ENCODE data around the gene KLK1. TPM values are rescaled to one million over a fixed set of nuclear protein-coding genes. Genes with fewer than 3 reads are reported as not detected.

KLK1 gene
- total and polyA plus RNA-seq, 12 donors, result 0.39 to 0.85 (median 0.64) TPM; not detected in 4

DNA sequence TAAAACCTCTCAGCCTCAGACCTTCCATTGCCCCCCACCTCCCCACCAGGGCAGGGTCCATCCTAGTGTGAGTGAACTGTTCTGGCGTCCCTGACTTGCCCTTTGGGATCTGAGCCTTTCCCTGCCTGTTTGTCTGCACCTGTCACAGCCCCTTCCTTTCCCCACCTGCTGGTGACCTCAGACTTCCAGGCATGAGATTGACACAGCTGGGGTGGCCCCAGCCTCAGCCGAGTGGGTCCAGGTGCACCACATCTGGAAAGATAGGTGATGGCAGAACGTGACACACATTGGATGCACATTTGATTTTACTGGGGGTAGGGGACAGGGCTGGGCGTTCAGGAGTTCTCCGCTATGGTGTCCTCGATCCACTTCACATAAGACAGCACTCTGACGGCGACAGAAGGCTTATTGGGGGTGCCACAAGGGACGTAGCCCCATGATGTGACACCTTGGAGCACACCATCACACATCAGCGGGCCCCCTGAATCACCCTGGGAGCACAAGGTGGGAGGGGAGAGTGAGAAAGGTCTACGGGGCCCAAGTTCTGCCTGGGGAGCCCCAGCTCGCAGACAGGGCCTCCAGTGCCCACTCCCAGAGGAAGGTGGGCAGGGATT is 4.6 kb downstream of the KLK1 start:
- intact Hi-C loops (cut with DNase I), result no loop called here
- no peak overlapping the region for H3K27ac ChIP-seq
- no peak for DNase-seq

DNA sequence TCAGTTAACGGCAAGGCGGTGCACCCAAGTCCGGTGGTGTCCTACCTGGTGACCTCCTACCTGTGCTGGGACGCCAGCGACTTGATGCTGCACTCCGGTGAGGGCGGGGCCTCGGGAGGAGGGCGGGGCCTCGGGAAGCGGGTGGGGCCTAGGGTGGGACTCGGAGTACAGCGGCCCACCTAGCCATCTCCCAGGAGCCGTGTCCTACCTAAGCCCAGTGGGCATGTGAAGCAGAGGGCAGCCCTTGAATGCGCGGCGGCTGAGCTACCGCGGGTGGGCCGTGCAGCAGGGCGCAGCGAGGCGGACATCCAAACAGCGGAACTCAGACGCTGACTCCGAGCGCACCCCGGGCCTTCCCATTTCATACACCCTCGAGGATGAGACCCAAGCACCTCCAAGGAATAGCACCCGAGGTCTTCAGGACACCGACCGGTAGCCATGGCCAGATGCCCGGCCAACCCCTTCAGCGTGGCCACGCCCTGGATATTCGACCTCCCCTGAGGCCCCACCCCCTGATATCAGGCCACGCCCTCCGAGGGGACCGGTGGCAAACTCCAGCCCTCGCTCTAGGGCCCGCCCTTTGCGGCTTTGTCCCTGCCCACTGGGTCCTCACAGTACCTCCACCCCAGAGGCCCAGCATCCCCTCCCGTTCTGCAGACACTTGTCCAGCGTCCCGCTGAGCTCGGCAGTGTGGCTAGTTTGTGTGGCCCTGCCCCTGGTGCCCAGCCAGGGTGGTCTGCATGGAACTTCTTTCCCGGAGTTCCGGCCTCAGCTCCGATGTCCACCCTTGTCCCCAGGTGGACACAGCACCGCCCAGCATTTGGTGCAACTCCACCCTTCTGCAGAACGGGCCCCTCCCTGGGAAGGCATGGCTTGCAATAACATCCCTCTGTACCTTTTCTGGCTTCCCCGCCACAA is 5.4 kb downstream of the KLK1 start:
- ATAC-seq (peak in 6 of 8 donors; percentile 11 to 54 (median 32)), DNase-seq (peak; percentile 19 to 48)
- no peaks in the 10 kb centered on the region for H3K36me3 ChIP-seq
- H3K9me3 ChIP-seq, result no peaks in the 10 kb centered on the region
- H3K27me3 ChIP-seq, result peaks cover 15 to 87% (median 73%) of the 10 kb centered on the region in 7 donors
- H3K27ac ChIP-seq, result no peak overlapping the region
- TF ChIP-seq, protein P1, sequence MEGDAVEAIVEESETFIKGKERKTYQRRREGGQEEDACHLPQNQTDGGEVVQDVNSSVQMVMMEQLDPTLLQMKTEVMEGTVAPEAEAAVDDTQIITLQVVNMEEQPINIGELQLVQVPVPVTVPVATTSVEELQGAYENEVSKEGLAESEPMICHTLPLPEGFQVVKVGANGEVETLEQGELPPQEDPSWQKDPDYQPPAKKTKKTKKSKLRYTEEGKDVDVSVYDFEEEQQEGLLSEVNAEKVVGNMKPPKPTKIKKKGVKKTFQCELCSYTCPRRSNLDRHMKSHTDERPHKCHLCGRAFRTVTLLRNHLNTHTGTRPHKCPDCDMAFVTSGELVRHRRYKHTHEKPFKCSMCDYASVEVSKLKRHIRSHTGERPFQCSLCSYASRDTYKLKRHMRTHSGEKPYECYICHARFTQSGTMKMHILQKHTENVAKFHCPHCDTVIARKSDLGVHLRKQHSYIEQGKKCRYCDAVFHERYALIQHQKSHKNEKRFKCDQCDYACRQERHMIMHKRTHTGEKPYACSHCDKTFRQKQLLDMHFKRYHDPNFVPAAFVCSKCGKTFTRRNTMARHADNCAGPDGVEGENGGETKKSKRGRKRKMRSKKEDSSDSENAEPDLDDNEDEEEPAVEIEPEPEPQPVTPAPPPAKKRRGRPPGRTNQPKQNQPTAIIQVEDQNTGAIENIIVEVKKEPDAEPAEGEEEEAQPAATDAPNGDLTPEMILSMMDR (IDR thresholded peaks at IDR 0.05), result no peak
- H3K4me3 ChIP-seq, result peak overlapping the region in 7 of 10 donors; percentile 0 to 45 (median 27)
- H3K4me1 ChIP-seq, result peaks cover 0 to 13% (median 6%) of the 10 kb centered on the region in 9 donors
- intact Hi-C loops (cut with DNase I), result no loop called here
- WGBS, 2 donors, result 6 to 8% methylated on average over 52 of the region's 52 CpGs

More for the DNA sequence above, 4.6 kb downstream of the KLK1 start:
- TF ChIP-seq, protein P1 (IDR thresholded peaks at IDR 0.05), result no peak
- no peaks in the 10 kb centered on the region for H3K36me3 ChIP-seq
- WGBS, 2 donors, result 72% methylated on average over 12 of the region's 12 CpGs
- H3K9me3 ChIP-seq, result no peaks in the 10 kb centered on the region
- H3K27me3 ChIP-seq, result peaks cover 15 to 91% (median 75%) of the 10 kb centered on the region in 7 donors
- peaks cover 0 to 13% (median 6%) of the 10 kb centered on the region in 9 donors for H3K4me1 ChIP-seq
- peak in 1 of 8 donors; percentile 11 for ATAC-seq
- H3K4me3 ChIP-seq, result no peak overlapping the region

DNA sequence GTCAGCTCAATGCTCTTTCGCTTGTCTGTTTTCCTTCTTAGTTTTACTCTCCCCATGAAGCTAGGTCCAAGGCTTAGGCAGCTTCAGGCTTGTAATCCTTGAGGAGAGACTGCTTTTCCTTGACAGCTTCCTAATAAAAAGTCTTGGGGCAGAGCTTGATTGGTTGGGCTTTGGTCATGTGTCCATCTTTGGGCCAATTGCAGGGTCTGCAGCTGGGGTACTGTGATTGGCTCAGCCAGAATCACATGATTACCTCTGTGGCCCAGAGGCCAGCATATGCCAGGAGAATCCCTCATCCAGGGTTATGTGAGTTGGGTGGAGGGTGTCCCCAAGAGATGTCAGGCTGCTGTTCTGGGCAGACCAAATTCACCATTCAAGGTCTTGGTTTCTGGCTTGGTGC is 8.1 kb downstream of the KLK1 start:
- WGBS, 2 donors, result 97 to 100% methylated on average over 1 of the region's 1 CpG
- no peaks in the 10 kb centered on the region for H3K36me3 ChIP-seq
- no peak overlapping the region for H3K4me3 ChIP-seq
- no peak for DNase-seq
- H3K4me1 ChIP-seq, result peaks cover 0 to 8% (median 6%) of the 10 kb centered on the region in 9 donors
- TF ChIP-seq, protein P1 (IDR thresholded peaks at IDR 0.05), result no peak
- H3K9me3 ChIP-seq, result no peaks in the 10 kb centered on the region
- no peak for ATAC-seq
- H3K27me3 ChIP-seq, result peaks cover 8 to 67% (median 46%) of the 10 kb centered on the region in 7 donors
- intact Hi-C loops (cut with DNase I), result no loop called here
- H3K27ac ChIP-seq, result no peak overlapping the region

DNA sequence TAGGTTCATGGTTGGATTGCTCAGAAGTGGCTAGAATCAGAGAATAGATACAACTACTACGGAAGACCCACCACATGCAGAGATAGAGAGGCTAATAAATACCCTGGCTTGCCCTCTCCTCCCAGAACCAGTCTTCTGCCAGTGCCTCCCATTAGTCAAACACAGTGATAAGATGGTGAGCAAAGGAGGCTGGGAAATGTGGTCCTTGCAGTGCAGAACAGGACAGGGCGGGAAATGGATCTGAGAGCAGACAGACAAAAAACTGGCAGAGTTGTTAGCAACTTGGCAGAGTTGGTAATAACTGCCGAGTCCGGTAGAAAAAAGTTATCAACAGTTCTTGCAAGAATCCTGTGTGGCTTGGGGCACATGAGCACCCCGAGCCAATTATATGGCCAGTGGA is 8.7 kb downstream of the KLK1 start:
- intact Hi-C loops (cut with DNase I), result no loop called here
- Histone ChIP-seq H3K27ac (no peak overlapping the region), H3K27me3 (peaks cover 8 to 62% (median 41%) of the 10 kb centered on the region in 7 donors), H3K4me3 (no peak overlapping the region), H3K4me1 (peaks cover 0 to 7% (median 6%) of the 10 kb centered on the region in 9 donors), H3K36me3 (no peaks in the 10 kb centered on the region), H3K9me3 (no peaks in the 10 kb centered on the region)
- no peak for ATAC-seq
- WGBS, 2 donors, result 83 to 85% methylated on average over 5 of the region's 5 CpGs
- TF ChIP-seq, protein P1 (IDR thresholded peaks at IDR 0.05), result no peak
- DNase-seq, result no peak
